ES-I3 (cell line): ENCODE data around the gene RBMXL2.

Experiments
- H3K36me3 ChIP-seq: 2 replicates; pipeline ENCODE4 v1.6.1; 2013; ENCODE audit warnings: mild to moderate bottlenecking, low read length, control low read depth, moderate library complexity; ENCODE audit not compliant: insufficient read depth
- H3K4me1 ChIP-seq: 2 replicates; pipeline ENCODE4 v1.6.1; 2013; ENCODE audit warnings: mild to moderate bottlenecking, control low read depth, low read length; ENCODE audit not compliant: insufficient read depth
- H3K9ac ChIP-seq: 2 replicates; pipeline ENCODE4 v1.6.1; 2013; ENCODE audit warnings: low read depth, mild to moderate bottlenecking, low read length, moderate library complexity
- H3K9me3 ChIP-seq: 2 replicates; pipeline ENCODE4 v1.6.1; 2013; ENCODE audit warnings: mild to moderate bottlenecking, low read length, moderate library complexity; ENCODE audit not compliant: control insufficient read depth, insufficient read depth

RBMXL2 gene

DNA sequence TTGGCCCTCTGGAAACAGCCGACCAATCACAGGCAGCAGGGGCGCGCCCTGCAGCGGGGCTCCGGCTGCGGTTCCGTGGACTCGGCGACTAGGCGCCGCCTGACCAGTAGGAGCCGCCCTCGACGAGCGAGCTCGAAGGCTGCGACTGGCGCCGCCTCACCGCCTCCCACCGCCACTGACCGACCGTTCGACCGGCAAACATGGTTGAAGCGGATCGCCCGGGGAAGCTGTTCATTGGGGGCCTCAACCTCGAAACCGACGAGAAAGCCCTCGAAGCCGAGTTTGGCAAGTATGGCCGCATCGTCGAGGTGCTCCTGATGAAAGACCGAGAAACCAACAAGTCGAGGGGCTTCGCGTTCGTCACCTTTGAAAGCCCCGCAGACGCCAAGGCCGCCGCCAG, at the start of gene RBMXL2:
RBMXL2 (plus strand) TSS at position 78 of the 400 bp plus-strand sequence; CDS start at position 201, 123 bp downstream.
- Histone ChIP-seq H3K9ac (no peak within 1 kb of the TSS), H3K36me3 (no peaks in the 10 kb centered on the region), H3K4me1 (no peaks in the 10 kb centered on the region), H3K9me3 (no peaks in the 10 kb centered on the region)

DNA sequence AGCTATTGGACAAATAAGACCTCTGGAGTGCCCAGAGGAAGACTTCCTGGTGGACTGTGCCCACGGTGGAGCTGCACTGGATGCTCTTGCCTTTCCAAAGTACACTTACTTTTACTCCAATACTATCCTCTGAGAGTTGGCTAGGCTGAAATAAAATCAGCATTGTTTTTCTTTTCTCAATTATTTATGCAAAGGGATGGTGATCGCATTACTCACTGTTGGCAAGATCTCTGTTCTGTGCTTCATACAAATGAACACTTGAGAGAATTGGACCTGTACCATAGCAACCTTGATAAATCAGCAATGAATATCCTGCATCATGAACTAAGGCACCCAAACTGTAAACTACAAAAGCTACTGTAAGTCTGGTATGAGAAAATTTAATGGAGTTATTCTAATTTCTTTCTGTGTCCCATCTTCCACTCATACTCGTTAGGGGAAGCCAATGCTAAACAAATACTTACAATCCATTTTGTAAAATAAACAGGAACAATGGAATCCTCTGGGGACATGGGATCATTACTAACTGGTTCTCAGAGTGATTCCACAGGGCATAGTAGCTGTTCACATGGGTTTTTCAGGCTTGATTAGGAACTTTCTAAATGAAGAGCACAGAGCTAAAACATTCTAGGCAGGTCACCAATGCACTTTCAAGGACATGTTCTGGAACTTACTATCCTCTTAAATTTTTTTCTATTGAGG, 42.2 kb upstream of the RBMXL2 start:
- H3K4me1 ChIP-seq: no peaks in the 10 kb centered on the region
- H3K9ac ChIP-seq: no peak overlapping the region
- no peaks in the 10 kb centered on the region for H3K36me3 ChIP-seq
- H3K9me3 ChIP-seq: no peaks in the 10 kb centered on the region

DNA sequence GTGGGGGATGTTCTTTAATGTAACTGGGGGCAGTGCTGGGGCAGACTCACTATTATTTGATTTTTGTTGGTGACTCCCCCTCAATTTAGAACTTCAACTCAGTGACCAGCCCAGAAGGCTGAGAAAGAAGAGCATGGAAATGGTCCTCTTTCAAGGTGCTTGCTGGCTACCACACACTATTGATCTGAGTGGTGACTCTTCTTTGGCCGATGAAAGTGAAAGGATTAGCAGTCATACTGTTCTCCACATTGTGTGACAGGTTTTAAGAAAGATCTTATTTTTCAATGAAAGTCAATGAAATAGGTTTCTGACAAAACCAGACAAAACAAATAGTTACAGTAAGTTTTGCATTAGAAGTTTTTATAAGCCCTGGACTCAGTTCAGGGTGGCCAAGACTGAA, 38.6 kb upstream of the RBMXL2 start:
- no peaks in the 10 kb centered on the region for H3K4me1 ChIP-seq
- no peaks in the 10 kb centered on the region for H3K36me3 ChIP-seq
- H3K9ac ChIP-seq: no peak overlapping the region
- no peaks in the 10 kb centered on the region for H3K9me3 ChIP-seq

DNA sequence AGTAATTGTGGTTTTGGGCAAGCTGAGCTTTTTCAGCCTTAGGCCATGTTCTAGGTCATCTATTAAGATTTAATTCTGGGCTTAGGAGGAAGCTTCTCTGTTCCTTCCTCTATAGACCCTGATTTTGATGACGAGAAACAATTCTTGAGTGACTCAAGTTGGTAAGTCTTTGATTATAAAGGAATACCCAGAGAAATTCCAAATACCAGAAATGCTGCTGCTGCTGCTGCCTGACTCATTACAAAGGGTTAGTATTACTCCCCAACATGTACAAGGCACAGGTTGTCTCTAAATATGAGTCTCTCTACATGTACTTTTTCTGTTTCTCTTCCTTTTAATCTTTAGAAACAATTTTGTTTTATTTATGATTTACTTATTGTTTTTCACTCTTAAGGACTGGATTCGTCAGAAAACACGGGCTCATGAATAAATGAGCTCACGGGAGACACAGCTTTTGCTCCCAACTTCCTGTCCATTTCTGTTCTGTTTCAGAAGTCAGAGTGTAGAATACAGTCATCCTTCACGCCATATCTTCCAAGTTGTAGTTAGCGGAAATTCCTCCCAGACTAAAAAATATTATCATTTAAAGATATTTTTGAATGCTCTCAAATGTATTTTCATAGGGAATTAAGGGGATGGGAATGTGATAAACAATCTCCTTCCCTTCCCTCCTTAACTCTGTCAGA, 31.8 kb upstream of the RBMXL2 start:
- H3K9me3 ChIP-seq: no peaks in the 10 kb centered on the region
- no peak overlapping the region for H3K9ac ChIP-seq
- no peaks in the 10 kb centered on the region for H3K36me3 ChIP-seq
- H3K4me1 ChIP-seq: no peaks in the 10 kb centered on the region

DNA sequence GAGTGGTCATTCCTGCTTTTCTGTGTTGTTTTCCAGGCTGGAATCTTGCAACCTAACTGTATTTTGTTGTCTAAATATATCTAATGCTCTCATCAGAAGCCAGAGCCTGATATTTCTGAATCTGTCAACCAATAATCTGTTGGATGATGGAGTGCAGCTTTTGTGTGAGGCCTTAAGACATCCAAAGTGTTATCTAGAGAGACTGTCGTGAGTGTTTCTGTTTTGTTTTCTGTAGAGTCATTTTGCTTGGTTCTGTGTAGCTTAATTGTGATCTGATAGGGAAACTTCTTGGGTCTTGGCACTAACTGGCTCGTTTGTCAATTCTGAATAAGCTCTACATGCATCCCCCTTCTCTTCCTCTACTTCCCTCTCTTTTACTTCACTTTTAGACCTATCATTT, 31.2 kb upstream of the RBMXL2 start:
- Histone ChIP-seq H3K4me1 (no peaks in the 10 kb centered on the region), H3K9ac (no peak overlapping the region), H3K36me3 (no peaks in the 10 kb centered on the region), H3K9me3 (no peaks in the 10 kb centered on the region)

DNA sequence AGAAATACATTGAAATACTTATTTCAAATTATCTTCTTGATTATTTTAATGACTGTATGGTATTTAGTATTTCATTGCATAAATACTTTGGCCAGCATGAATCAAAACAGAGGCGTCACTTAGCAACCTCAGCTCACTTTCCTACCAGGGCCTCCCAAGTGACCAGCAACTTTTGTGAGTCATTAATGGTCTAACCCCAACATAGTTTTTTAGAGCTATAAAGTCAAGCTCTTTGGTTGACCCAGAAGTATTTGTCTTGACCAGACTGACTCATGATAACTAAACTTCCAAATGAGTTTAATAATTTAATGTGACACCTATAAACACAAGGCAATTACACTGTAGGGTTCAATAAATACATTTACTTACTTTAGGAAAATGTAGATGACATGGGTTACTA, 27.9 kb upstream of the RBMXL2 start:
- Histone ChIP-seq H3K36me3 (no peaks in the 10 kb centered on the region), H3K4me1 (no peaks in the 10 kb centered on the region), H3K9me3 (no peaks in the 10 kb centered on the region), H3K9ac (no peak overlapping the region)

DNA sequence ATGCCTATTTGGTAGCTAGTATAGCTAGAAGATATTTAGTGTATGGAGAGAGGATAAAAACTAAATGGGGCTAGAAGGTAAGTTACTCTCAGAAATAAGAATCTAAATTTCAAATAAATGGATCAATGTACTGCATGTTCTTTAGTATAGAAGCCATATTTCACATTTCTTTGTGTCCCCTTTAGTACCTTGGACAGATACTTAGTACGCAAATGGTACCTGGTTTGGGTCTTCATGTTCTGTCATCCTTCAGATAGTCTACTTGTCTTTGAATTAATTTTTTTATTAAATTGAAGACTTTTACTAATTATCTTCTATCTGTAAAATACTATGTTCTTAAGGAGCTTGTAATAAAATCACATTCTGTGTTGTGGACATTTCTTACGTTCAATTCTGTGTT, 26.3 kb upstream of the RBMXL2 start:
- no peaks in the 10 kb centered on the region for H3K4me1 ChIP-seq

DNA sequence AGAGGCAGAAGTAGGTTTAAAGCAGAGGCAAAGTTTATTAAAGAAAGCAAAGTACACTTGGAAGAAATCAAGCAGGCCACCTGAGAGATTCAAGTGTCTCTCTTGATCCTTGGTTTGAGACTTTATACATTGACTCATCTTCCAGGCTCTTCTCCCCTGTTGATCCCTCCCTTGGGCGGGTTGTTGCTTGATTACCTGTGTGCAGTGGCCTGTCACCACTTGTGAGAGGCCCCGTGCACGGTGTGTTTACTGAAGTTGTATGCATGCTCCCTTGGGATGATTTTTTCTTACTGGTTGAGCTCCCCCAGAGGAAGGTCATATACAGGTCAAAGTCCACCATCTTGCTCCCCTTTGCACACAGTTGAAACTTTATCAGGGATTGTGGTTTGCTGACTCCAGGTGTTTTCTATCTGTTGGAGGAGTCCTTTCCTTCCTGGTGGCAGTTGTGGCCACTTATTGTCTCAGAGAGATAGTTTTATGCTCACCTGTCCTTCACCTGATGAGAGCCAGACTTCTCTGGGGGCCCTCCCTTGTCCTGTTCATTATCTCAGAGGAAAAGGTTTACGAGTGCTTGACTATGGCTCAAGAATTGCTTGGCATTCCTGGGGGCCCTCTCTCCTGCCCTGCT, 16.3 kb upstream of the RBMXL2 start:
- Histone ChIP-seq H3K36me3 (no peaks in the 10 kb centered on the region), H3K9ac (no peak overlapping the region), H3K9me3 (no peaks in the 10 kb centered on the region), H3K4me1 (no peaks in the 10 kb centered on the region)

More for the DNA sequence above, 26.3 kb upstream of the RBMXL2 start:
- H3K9me3 ChIP-seq: no peaks in the 10 kb centered on the region
- H3K9ac ChIP-seq: no peak overlapping the region
- H3K36me3 ChIP-seq: no peaks in the 10 kb centered on the region

DNA sequence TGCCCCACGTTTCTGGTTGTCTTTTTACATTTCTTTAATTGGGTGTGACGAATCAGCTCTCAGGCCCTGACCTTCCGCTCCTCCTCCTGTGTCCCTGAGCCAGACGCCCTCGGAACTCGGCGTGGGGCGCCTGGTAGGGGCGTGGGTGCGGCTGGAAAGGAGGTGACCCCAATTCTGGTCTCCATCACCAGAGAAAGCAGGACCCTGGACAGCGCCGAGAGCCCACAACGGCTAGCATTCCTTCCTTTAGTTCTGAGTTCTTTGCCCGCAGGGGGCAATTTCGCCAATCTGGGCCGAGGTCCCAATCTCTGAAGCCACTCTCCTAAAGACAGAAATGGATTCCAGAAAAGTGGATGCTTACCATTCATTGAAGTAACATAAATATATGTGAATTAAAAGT, 11.7 kb upstream of the RBMXL2 start:
- no peaks in the 10 kb centered on the region for H3K4me1 ChIP-seq
- no peak overlapping the region for H3K9ac ChIP-seq
- no peaks in the 10 kb centered on the region for H3K9me3 ChIP-seq
- H3K36me3 ChIP-seq: no peaks in the 10 kb centered on the region

DNA sequence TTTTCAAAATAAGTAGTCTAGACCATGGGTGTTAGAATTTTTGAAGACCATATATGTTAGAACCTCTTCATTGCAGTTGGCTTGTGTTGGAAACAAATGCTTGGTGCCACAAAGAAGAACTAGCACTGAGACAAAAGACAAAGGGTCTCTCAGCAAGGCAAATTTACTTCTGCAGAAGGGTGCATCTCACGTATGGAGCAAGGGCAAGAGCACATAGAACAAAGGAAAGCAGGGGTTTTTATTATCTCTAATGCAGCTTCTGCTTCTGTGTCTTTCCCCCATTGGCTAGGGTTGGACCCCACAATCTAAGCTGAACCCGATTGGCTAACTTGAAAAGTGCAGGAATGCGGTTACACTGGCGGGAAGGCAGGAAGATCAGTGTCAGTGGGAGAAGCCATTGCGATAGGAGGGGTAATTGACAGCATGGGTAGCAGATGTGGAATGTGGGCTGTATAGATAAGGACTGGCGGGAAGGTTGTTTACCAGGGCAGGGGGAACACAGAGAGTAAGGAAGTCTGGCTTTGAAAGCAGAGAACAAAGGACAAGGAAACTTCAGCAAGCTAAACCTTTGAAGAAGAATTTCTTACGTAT, 9.2 kb upstream of the RBMXL2 start:
- Histone ChIP-seq H3K9ac (no peak overlapping the region), H3K36me3 (no peaks in the 10 kb centered on the region), H3K9me3 (no peaks in the 10 kb centered on the region), H3K4me1 (no peaks in the 10 kb centered on the region)

DNA sequence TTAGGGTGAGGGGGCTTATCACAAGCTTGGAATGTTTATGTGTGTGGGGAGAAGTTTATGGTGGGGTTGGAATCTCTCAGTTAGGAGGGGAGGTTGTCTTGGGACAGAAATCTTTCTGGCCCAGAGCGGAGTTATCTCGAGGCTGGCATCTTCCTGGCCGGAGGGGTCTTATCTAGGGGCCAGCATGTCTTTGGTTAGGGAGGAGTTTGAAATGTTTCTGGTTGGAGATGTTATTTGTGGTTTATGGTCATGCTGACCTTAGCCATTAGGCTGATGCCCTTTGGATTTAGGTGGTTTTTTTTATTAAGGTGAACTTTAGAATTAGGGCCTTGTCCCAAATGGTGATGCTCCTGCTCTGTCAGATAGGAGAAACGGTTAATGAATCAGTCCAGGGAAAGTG, 7.9 kb upstream of the RBMXL2 start:
- Histone ChIP-seq H3K9me3 (no peaks in the 10 kb centered on the region), H3K4me1 (no peaks in the 10 kb centered on the region), H3K9ac (no peak overlapping the region), H3K36me3 (no peaks in the 10 kb centered on the region)

DNA sequence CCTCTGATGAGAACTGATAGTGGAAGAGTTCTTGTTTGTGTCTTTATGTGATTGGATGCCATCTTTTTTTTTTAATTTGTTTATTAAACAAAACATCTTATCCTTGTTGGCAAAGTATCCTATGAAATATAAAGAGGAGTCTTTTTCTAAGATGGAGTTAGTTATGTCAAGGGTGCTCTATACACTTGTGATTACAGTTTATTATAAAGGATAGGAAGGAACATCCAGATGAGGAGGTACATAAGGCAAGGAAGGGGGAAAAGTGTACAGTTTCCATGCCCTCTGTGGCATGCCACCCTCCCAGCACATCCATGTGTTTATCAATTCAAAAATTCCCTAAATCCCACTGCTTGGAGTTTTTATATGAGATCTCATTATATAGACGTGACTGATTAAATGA, 7.4 kb upstream of the RBMXL2 start:
- H3K4me1 ChIP-seq: no peaks in the 10 kb centered on the region
- no peaks in the 10 kb centered on the region for H3K9me3 ChIP-seq
- no peaks in the 10 kb centered on the region for H3K36me3 ChIP-seq
- H3K9ac ChIP-seq: no peak overlapping the region

DNA sequence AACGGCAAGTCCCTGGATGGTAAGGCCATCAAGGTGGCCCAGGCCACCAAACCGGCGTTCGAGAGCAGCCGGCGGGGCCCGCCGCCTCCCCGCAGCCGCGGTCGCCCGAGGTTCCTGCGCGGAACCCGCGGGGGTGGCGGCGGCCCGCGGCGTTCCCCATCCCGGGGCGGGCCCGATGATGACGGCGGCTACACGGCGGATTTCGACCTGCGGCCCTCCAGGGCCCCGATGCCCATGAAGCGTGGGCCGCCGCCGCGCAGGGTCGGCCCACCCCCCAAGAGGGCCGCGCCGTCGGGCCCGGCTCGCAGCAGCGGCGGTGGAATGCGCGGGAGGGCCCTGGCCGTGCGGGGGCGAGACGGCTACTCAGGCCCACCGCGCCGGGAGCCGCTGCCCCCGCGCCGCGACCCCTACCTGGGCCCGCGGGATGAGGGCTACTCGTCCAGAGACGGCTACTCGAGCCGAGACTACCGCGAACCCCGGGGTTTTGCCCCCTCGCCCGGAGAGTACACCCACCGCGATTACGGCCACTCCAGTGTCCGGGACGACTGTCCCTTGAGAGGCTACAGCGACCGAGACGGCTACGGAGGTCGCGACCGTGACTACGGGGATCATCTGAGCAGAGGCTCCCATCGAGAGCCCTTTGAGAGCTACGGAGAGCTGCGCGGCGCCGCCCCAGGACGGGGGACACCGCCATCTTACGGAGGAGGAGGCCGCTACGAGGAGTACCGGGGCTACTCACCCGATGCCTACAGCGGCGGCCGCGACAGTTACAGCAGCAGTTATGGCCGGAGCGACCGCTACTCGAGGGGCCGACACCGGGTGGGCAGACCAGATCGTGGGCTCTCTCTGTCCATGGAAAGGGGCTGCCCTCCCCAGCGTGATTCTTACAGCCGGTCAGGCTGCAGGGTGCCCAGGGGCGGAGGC, 792 bp downstream of the RBMXL2 start:
- Histone ChIP-seq H3K36me3 (no peaks in the 10 kb centered on the region), H3K4me1 (no peaks in the 10 kb centered on the region), H3K9ac (no peak overlapping the region), H3K9me3 (no peaks in the 10 kb centered on the region)

DNA sequence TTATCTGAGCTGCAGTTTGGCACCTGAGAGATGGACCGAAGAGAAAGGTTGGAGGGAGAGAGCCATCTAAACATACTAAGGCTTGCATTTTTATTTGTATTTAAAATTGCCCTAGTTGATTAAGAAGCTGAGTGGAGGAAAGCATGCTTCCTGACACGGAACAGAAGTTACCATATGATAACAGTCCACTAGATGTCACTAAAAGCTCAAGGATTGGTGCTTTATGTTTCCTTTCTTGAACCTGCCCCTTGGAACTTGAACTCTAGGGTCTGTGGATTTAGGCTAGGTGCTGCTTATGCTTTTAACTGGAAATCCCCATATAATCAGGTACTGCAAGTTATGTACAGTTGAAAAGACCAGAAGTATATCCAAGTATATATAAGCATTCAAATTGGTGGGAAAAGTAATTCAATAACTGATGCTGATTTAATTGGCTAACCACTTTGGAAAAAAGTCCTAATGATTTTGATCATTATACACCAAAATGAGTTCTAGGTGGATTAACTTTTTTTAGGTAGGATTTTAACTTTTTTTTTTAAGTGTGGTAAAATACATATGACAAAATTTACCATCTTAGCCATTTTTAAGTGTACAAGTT, 9.5 kb downstream of the RBMXL2 start:
- no peaks in the 10 kb centered on the region for H3K36me3 ChIP-seq
- no peaks in the 10 kb centered on the region for H3K9me3 ChIP-seq
- no peaks in the 10 kb centered on the region for H3K4me1 ChIP-seq
- no peak overlapping the region for H3K9ac ChIP-seq
